Thyroid gland (tissue), 4 donors: ENCODE measurements around the gene NAA60.
"Not testable (repeated sequence)": the region's sequence is repeated elsewhere in the genome, so short reads cannot be mapped to it uniquely, and the experiment has no call there.

Experiments used
- POLR2A ChIP-seq, 2 donors: fragments of 450-650 bp; IDR thresholded peaks; one replicate each; pipeline ENCODE4 v1.6.1; 2017; ENCODE audit warnings: antibody characterized with exemption in 2 of 2, mild to moderate bottlenecking in 2 of 2, moderate library complexity in 1 of 2
- TF ChIP-seq, protein P1 (sequence below), 6 experiments: fragments of 200-600 bp in 3 of 6; fragments of 450-650 bp in 3 of 6; sonication (generic) in 3 of 6; IDR thresholded peaks; one replicate each; pipeline ENCODE4 v1.5.1; 2016 to 2019; ENCODE audit warnings: antibody characterized with exemption in 6 of 6, mild to moderate bottlenecking in 2 of 6, inconsistent platforms in 1 of 6, moderate library complexity in 1 of 6

DNA sequence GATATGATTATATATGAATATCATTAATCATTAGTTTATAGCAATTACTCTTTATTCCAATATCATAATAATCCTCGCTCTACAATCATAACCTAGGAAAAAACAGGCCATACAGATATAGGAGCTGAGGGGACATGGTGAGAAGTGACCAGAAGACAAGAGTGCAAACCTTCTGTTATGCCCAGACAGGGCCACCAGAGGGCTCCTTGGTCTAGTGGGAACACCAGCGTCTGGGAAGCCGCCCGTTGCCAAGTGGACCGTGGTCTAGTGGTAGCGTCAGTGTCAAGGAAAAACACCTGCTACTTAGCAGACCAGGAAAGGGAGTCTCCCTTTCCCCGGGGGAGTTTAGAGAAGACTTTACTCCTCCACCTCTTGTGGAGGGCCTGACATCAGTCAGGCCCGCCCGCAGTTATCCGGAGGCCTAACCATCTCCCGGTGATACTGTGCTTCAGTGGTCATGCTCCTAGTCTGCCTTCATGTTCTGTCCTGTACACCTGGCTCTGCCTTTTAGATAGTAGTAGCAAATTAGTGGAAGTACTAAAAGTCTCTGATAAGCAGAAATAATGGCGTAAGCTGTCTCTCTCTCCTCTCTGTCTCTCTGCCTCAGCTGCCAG is 83.8 kb downstream of the NAA60 start:
- TF ChIP-seq, protein P1, sequence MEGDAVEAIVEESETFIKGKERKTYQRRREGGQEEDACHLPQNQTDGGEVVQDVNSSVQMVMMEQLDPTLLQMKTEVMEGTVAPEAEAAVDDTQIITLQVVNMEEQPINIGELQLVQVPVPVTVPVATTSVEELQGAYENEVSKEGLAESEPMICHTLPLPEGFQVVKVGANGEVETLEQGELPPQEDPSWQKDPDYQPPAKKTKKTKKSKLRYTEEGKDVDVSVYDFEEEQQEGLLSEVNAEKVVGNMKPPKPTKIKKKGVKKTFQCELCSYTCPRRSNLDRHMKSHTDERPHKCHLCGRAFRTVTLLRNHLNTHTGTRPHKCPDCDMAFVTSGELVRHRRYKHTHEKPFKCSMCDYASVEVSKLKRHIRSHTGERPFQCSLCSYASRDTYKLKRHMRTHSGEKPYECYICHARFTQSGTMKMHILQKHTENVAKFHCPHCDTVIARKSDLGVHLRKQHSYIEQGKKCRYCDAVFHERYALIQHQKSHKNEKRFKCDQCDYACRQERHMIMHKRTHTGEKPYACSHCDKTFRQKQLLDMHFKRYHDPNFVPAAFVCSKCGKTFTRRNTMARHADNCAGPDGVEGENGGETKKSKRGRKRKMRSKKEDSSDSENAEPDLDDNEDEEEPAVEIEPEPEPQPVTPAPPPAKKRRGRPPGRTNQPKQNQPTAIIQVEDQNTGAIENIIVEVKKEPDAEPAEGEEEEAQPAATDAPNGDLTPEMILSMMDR (IDR thresholded peaks at IDR 0.05) = peak; percentile 44 to 87 (median 70)
- TF ChIP-seq POLR2A (IDR thresholded peaks at IDR 0.05) = not testable (repeated sequence)
